ENCODE results near the gene UBA1.

The UBA1 gene

DNA sequence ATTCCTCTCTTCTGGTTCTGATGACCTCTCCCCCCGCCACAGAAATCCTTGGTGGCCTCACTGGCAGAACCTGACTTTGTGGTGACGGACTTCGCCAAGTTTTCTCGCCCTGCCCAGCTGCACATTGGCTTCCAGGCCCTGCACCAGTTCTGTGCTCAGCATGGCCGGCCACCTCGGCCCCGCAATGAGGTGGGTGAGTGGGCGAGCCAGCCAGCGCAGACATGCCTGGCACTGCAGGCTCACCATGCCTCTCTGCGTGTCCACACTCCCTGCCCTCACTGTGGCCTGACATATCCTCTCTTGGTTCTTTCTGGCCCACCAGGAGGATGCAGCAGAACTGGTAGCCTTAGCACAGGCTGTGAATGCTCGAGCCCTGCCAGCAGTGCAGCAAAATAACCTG lies 8.7 kb downstream of the UBA1 start:
- Histone ChIP-seq H3K9me2 (replicated peaks; ENCODE audit: insufficient read depth, low read length) (no peaks in the 10 kb centered on the region), H3K9ac (ENCODE audit: low read length) (no peak overlapping the region), H2AFZ (ENCODE audit: low read length) (no peak overlapping the region), H3K79me2 (ENCODE audit: low read length) (peaks cover 32% of the 10 kb centered on the region), H3F3A (ENCODE audit: insufficient read depth, low read length) (no peaks in the 10 kb centered on the region), H3K4me1 (ENCODE audit: low read length) (no peaks in the 10 kb centered on the region), H3K4me3 (ENCODE audit: low read length) (no peak overlapping the region), H3K27ac (ENCODE audit: low read length) (no peak overlapping the region), H4K20me1 (ENCODE audit: insufficient read depth, low read length) (no peaks in the 10 kb centered on the region), H3K9me3 (replicated peaks; ENCODE audit: insufficient read depth, low read length) (no peaks in the 10 kb centered on the region), H3K36me3 (replicated peaks; ENCODE audit: insufficient read depth, low read length) (peaks cover 3% of the 10 kb centered on the region; the same call in 1 of the 2 replicates), H3K27me3 (replicated peaks; ENCODE audit: insufficient read depth, low read length) (no peaks in the 10 kb centered on the region), H3K4me2 (ENCODE audit: low read depth, low read length) (no peak overlapping the region)
- TF ChIP-seq, protein P1, sequence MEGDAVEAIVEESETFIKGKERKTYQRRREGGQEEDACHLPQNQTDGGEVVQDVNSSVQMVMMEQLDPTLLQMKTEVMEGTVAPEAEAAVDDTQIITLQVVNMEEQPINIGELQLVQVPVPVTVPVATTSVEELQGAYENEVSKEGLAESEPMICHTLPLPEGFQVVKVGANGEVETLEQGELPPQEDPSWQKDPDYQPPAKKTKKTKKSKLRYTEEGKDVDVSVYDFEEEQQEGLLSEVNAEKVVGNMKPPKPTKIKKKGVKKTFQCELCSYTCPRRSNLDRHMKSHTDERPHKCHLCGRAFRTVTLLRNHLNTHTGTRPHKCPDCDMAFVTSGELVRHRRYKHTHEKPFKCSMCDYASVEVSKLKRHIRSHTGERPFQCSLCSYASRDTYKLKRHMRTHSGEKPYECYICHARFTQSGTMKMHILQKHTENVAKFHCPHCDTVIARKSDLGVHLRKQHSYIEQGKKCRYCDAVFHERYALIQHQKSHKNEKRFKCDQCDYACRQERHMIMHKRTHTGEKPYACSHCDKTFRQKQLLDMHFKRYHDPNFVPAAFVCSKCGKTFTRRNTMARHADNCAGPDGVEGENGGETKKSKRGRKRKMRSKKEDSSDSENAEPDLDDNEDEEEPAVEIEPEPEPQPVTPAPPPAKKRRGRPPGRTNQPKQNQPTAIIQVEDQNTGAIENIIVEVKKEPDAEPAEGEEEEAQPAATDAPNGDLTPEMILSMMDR (IDR thresholded peaks at IDR 0.05; ENCODE audit: low read length) = no peak
- TF ChIP-seq EZH2phosphoT487 (IDR thresholded peaks at IDR 0.05; ENCODE audit: low read length) = no peak
- no peak for TF ChIP-seq EZH2 (optimal IDR thresholded peaks at IDR 0.05; ENCODE audit: low read depth, low read length)
- no peak for DNase-seq

DNA sequence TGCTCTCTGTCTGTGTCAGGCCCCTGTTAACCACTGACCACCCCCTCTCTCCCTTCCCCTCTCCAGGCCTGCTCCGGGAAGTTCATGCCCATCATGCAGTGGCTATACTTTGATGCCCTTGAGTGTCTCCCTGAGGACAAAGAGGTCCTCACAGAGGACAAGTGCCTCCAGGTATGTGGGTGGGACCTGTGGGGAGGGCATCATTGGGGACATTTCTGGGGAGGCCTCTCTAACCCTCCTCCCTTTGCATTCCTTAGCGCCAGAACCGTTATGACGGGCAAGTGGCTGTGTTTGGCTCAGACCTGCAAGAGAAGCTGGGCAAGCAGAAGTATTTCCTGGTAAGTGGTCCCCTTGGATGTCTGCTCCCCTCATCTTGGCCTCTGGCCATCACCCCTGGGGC lies 9.2 kb downstream of the UBA1 start:
- Histone ChIP-seq H3K4me3 (ENCODE audit: low read length) (no peak overlapping the region), H3K4me2 (ENCODE audit: low read depth, low read length) (no peak overlapping the region), H3K4me1 (ENCODE audit: low read length) (no peaks in the 10 kb centered on the region), H3K79me2 (ENCODE audit: low read length) (peaks cover 26% of the 10 kb centered on the region), H3K27ac (ENCODE audit: low read length) (no peak overlapping the region), H3K9me3 (replicated peaks; ENCODE audit: insufficient read depth, low read length) (no peaks in the 10 kb centered on the region), H3K9me2 (replicated peaks; ENCODE audit: insufficient read depth, low read length) (no peaks in the 10 kb centered on the region), H3K9ac (ENCODE audit: low read length) (no peak overlapping the region), H3K27me3 (replicated peaks; ENCODE audit: insufficient read depth, low read length) (no peaks in the 10 kb centered on the region), H4K20me1 (ENCODE audit: insufficient read depth, low read length) (no peaks in the 10 kb centered on the region), H3K36me3 (replicated peaks; ENCODE audit: insufficient read depth, low read length) (peaks cover 3% of the 10 kb centered on the region; the same call in 1 of the 2 replicates), H2AFZ (ENCODE audit: low read length) (no peak overlapping the region), H3F3A (ENCODE audit: insufficient read depth, low read length) (no peaks in the 10 kb centered on the region)
- no peak for TF ChIP-seq EZH2phosphoT487 (IDR thresholded peaks at IDR 0.05; ENCODE audit: low read length)
- no peak for TF ChIP-seq EZH2 (optimal IDR thresholded peaks at IDR 0.05; ENCODE audit: low read depth, low read length)
- TF ChIP-seq, protein P1 (IDR thresholded peaks at IDR 0.05; ENCODE audit: low read length) = no peak
- no peak for DNase-seq

DNA sequence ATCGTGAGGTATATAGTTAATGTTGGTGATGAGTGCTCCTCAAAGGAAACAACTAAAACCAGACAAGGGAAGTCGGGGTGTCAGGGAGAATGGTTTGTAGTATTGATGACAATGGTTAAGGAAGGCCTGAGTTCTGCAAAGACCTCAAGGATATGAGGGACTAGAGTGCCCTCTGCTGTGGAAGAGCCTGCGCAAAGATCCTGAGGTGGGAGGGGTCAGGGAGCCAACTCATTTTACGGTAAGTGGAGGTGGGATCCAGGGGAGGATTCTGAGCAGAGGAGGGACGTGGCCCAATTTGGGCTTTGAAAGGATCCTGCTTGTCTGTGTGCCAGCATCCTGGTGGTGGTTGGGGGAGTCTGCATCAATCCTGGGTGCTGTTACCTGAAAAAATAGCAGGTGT lies 11.3 kb downstream of the UBA1 start:
- Histone ChIP-seq H3F3A (ENCODE audit: insufficient read depth, low read length) (no peaks in the 10 kb centered on the region), H3K27ac (ENCODE audit: low read length) (no peak overlapping the region), H2AFZ (ENCODE audit: low read length) (no peak overlapping the region), H3K4me3 (ENCODE audit: low read length) (no peak overlapping the region), H3K4me1 (ENCODE audit: low read length) (no peaks in the 10 kb centered on the region), H3K4me2 (ENCODE audit: low read depth, low read length) (no peak overlapping the region), H3K79me2 (ENCODE audit: low read length) (peaks cover 16% of the 10 kb centered on the region; the same call in 1 of the 2 replicates), H3K36me3 (replicated peaks; ENCODE audit: insufficient read depth, low read length) (peaks cover 3% of the 10 kb centered on the region; the same call in 1 of the 2 replicates), H3K9ac (ENCODE audit: low read length) (no peak overlapping the region), H4K20me1 (ENCODE audit: insufficient read depth, low read length) (no peaks in the 10 kb centered on the region), H3K27me3 (replicated peaks; ENCODE audit: insufficient read depth, low read length) (no peaks in the 10 kb centered on the region), H3K9me2 (replicated peaks; ENCODE audit: insufficient read depth, low read length) (no peaks in the 10 kb centered on the region), H3K9me3 (replicated peaks; ENCODE audit: insufficient read depth, low read length) (no peaks in the 10 kb centered on the region)
- TF ChIP-seq EZH2 (optimal IDR thresholded peaks at IDR 0.05; ENCODE audit: low read depth, low read length) (no peak), EZH2phosphoT487 (IDR thresholded peaks at IDR 0.05; ENCODE audit: low read length) (no peak)
- TF ChIP-seq, protein P1 (IDR thresholded peaks at IDR 0.05; ENCODE audit: low read length) = no peak
- no peak for DNase-seq

Data from MM.1S (cell line).